Measurements from ENCODE around the gene L3MBTL3. TPM values are rescaled to one million over a fixed set of nuclear protein-coding genes. Genes with fewer than 3 reads are reported as not detected.

Gene L3MBTL3
- total RNA-seq, 1 experiment from 2014 or later, result 4.7 TPM

DNA sequence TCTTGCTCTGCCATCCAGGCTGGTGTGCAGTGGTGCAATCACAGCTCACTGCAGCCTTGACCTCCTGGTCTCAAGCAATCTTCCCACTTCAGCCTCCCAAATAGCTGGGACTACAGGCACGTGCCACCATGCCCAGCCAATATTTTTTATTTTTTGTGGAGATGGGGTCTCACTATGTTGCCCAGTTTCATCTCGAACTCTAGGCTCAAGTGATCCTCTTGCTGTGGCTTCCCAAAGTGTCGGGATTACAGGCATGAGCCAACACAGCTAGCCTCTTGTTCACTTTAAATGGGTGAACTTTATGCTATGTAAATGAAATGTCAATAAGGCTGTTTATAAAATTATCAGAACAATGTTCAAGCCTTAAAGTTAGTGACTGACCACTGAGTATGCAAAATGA lies 167.3 kb downstream of the L3MBTL3 start:
- no peak overlapping the region for H2BK15ac ChIP-seq (ENCODE audit: low read depth, low read length)
- H3K27me3 ChIP-seq (ENCODE audit: insufficient read depth, low read length), result no peaks in the 10 kb centered on the region
- no peak overlapping the region for H3K27ac Mint-ChIP-seq
- no peak overlapping the region for H3K4me3 Mint-ChIP-seq
- peaks cover 9 to 18% of the 10 kb centered on the region in 2 experiments for H3K4me1 Mint-ChIP-seq
- H2BK5ac ChIP-seq (ENCODE audit: insufficient read length, low read length), result no peak overlapping the region
- WGBS (ENCODE audit: extremely low coverage, insufficient read length, low lambda C conversion rate), result no CpG with 5 or more reads among the region's 3 CpGs
- no peak overlapping the region for H3K27ac ChIP-seq (ENCODE audit: insufficient read length, low read depth, low read length)
- H4K8ac ChIP-seq (replicated peaks; ENCODE audit: insufficient read length, low read depth, low read length), result no peak overlapping the region
- no peak overlapping the region for H4K5ac ChIP-seq (ENCODE audit: insufficient read length, low read depth, low read length)
- no peaks in the 10 kb centered on the region for H3K4me1 ChIP-seq (ENCODE audit: insufficient read depth, low read length)
- TF ChIP-seq CTCF (conservative IDR thresholded peaks at IDR 0.05), result no peak
- no peak overlapping the region for H2BK20ac ChIP-seq (ENCODE audit: low read depth, low read length, poor library complexity, severe bottlenecking)
- no peak overlapping the region for H2BK12ac ChIP-seq (ENCODE audit: insufficient read length, low read depth, low read length)
- H3K36me3 Mint-ChIP-seq (ENCODE audit: insufficient read depth in 1 of 3, low read depth in 3 of 3), result peaks cover 0 to 18% (median 11%) of the 10 kb centered on the region in 3 experiments; a peak in 5 of 7 replicates
- no peak overlapping the region for H3K23ac ChIP-seq (ENCODE audit: insufficient read length, low read depth, low read length)
- no peaks in the 10 kb centered on the region for H3K79me1 ChIP-seq (ENCODE audit: insufficient read depth, low read depth, low read length, poor library complexity, severe bottlenecking)
- H3K9me3 ChIP-seq (ENCODE audit: control insufficient read depth, low read depth, low read length), result no peaks in the 10 kb centered on the region
- H3K9ac ChIP-seq (ENCODE audit: extremely low read depth, insufficient read length, low read length), result no peak overlapping the region
- H3K4me2 ChIP-seq (ENCODE audit: insufficient read depth, insufficient read length, low read length), result no peak overlapping the region
- no peaks in the 10 kb centered on the region for H3K27me3 Mint-ChIP-seq (ENCODE audit: low read depth)
- H3K9me3 Mint-ChIP-seq, result peaks cover 4 to 6% of the 10 kb centered on the region in 2 experiments; a peak in 4 of 5 replicates
- H3K18ac ChIP-seq (ENCODE audit: insufficient read length, low read depth, low read length), result no peak overlapping the region
- H3T11ph ChIP-seq (ENCODE audit: low read length), result no peak overlapping the region
- H3K23me2 ChIP-seq (ENCODE audit: insufficient read length, low read depth, low read length, poor library complexity, severe bottlenecking), result no peaks in the 10 kb centered on the region
- H3K4ac ChIP-seq (ENCODE audit: low read depth, low read length), result no peak overlapping the region
- H2BK120ac ChIP-seq (ENCODE audit: low read depth, low read length, poor library complexity, severe bottlenecking), result no peak overlapping the region
- no peaks in the 10 kb centered on the region for H3K79me2 ChIP-seq (ENCODE audit: insufficient read depth, low read length)
- no peak overlapping the region for H2AK5ac ChIP-seq (ENCODE audit: insufficient read length, low read length)
- no peak overlapping the region for H3K14ac ChIP-seq (ENCODE audit: insufficient read depth, low read length)
- H2AFZ ChIP-seq (ENCODE audit: low read length), result no peak overlapping the region
- no peak overlapping the region for H3K56ac ChIP-seq (ENCODE audit: insufficient read length, low read depth, low read length)
- no peak for DNase-seq
- H4K20me1 ChIP-seq (ENCODE audit: control insufficient read depth, insufficient read depth, insufficient read length), result no peaks in the 10 kb centered on the region
- H4K91ac ChIP-seq (ENCODE audit: insufficient read length, low read depth, low read length), result no peak overlapping the region
